Measurements from ENCODE around the gene ATP13A1. TPM values are rescaled to one million over a fixed set of nuclear protein-coding genes. Genes with fewer than 3 reads are reported as not detected.

Gene ATP13A1
- total RNA-seq, 2 experiments from 2014 or later, result 114 to 131 TPM

DNA sequence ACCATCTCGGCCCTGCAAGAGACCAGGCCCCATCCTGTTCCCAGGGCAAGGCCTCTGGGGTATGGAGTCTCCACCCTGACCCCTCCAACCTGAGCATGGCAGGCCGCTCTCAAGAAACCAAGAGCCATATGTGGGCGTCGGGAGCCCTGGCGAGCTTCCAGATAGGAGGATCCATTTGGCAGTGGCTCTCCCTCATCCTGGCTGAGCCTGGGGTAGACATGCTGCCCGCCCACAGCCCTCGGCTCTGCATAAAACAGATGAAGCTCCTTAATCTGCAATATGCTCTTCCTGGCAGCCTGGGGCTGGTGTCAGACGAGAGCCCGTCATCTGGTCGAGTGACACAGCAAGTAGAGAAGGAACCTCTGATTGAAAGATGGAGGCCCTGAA is 6.1 kb downstream of the ATP13A1 start:
- no peak overlapping the region for H3K27ac Mint-ChIP-seq
- H3K4me3 Mint-ChIP-seq, result no peak overlapping the region
- CTCF ChIA-PET, result interaction anchor here (0.9 to 2.7 kb wide), 3 partner anchors 13 to 125 kb away, joined by 3 to 12 read pairs (median 4); partner anchors contain the start of gene GMIP
- peaks cover 26% of the 10 kb centered on the region for H3K4me1 Mint-ChIP-seq
- H3K9me3 Mint-ChIP-seq (ENCODE audit: low read depth), result no peaks in the 10 kb centered on the region
- ATAC-seq, result no peak
- no peak for DNase-seq
- H3K27me3 Mint-ChIP-seq, result no peaks in the 10 kb centered on the region
- peaks cover 70% of the 10 kb centered on the region for H3K36me3 Mint-ChIP-seq

DNA sequence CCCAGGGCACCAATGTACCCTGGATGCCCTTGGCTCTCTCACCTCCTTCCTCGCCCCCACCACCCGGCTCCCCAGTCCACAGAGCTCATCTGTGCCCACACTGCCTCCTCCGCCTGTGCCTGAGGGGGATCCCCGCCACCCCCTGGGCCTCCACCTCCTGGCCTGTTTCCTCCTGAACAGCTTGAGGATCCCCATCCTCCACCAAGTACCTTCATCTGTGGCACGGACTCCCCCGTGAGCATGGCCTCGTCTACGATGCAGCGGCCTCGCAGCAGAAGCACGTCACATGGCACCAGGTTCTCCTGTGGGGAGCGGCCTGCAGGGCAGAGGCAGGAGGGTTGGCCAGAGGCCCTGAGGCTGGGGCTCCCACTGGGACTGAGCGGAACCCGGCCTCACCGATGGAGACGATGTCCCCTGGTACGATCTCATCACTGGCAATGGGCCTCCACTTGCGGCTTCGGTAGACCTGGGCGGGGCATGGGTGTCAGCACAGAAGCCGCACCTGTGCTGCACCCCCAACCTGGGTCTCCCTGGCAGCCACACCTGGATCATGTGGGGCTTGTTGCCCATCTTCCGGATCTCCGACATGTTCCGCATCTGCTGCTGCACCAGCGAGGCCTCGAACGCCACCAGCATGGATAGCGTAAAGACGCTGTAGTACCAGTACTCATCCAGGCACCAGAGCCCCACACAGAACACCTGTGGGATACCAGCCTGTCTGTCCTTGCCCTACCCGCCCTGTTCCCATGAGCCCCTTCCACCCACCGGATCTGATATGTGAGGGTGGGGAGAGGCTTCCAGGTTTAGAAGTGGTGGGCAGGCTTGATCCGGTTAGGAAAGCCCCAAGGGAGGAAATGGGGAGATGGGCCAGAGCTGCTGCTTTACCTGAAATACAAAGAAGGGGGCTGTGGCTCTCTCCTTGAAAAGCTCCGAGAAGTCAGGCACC is 6.8 kb downstream of the ATP13A1 start:
- Mint-ChIP-seq H3K27me3 (no peaks in the 10 kb centered on the region), H3K4me3 (no peak overlapping the region), H3K36me3 (peaks cover 69% of the 10 kb centered on the region), H3K4me1 (peaks cover 20% of the 10 kb centered on the region), H3K9me3 (ENCODE audit: low read depth) (no peaks in the 10 kb centered on the region), H3K27ac (no peak overlapping the region)
- DNase-seq, result no peak
- CTCF ChIA-PET, result interaction anchor here (0.9 to 2.7 kb wide), 2 partner anchors 13 to 125 kb away, joined by 4 to 12 read pairs; partner anchors contain the start of gene GMIP
- no peak for ATAC-seq

- CTCF ChIA-PET, result interaction anchor here (1.4 kb wide), 1 partner anchor 102 kb away, joined by 5 read pairs; no protein-coding TSS in a partner anchor
- no peaks in the 10 kb centered on the region for H3K27me3 Mint-ChIP-seq
- peaks cover 65% of the 10 kb centered on the region for H3K36me3 Mint-ChIP-seq
- H3K27ac Mint-ChIP-seq, result no peak overlapping the region
- ATAC-seq, result no peak
- H3K4me1 Mint-ChIP-seq, result peaks cover 12% of the 10 kb centered on the region
- DNase-seq, result no peak
- H3K9me3 Mint-ChIP-seq (ENCODE audit: low read depth), result no peaks in the 10 kb centered on the region
- H3K4me3 Mint-ChIP-seq, result no peak overlapping the region
These were observed 7.7 kb downstream of the ATP13A1 start for GRCh38 chr19:19655641-19656343.

- DNase-seq, result no peak
- no peaks in the 10 kb centered on the region for H3K9me3 Mint-ChIP-seq (ENCODE audit: low read depth)
- CTCF ChIA-PET, result interaction anchor here (0.6 to 1.4 kb wide), 2 partner anchors 101 to 123 kb away, joined by 3 to 5 read pairs; no protein-coding TSS in a partner anchor
These were observed 8.4 kb downstream of the ATP13A1 start for GRCh38 chr19:19655051-19655594.

GRCh38 chr19:19654441-19654840 is 9.0 kb downstream of the ATP13A1 start:
- CTCF ChIA-PET, result interaction anchor here (1.4 kb wide), 2 partner anchors 11 to 100 kb away, joined by 5 to 7 read pairs; partner anchors contain the start of gene GMIP
- Mint-ChIP-seq H3K27me3 (no peaks in the 10 kb centered on the region), H3K9me3 (ENCODE audit: low read depth) (no peaks in the 10 kb centered on the region), H3K4me3 (no peak overlapping the region), H3K4me1 (peaks cover 5% of the 10 kb centered on the region), H3K27ac (no peak overlapping the region), H3K36me3 (peaks cover 60% of the 10 kb centered on the region)
- ATAC-seq (no peak), DNase-seq (no peak)

More at GRCh38 chr19:19655051-19655594, 8.4 kb downstream of the ATP13A1 start:
- Mint-ChIP-seq H3K36me3 (peaks cover 67% of the 10 kb centered on the region), H3K27ac (no peak overlapping the region), H3K27me3 (no peaks in the 10 kb centered on the region), H3K4me1 (peaks cover 11% of the 10 kb centered on the region), H3K4me3 (no peak overlapping the region)
- no peak for ATAC-seq

DNA sequence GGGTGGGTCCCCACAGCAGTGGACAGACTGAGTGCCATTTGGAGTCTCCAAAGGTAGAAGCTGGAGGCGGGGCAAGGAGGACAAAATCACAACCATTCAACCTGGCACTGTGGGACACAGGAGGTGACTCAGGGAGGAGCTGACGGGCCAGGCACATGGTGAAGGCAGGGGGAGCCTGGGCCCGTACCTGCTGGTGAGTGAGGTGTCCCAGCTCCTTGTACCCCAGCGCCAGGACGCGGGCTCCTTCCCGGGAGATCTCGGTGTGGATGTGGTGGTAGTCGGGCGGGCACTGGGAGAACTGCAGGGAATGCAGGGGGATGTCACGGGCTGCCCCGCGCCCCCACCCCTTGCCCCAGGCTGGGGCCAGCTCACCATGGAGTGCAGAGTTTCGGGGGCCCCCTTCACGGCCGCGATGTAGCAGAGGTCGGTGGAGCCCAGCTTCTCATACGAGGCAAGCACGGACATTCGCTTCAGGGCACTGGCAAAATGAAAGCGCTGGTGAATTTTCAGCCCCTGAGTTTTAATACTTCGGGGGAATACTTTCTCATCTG is 9.8 kb downstream of the ATP13A1 start:
- Mint-ChIP-seq H3K4me1 (peaks cover 5% of the 10 kb centered on the region), H3K36me3 (peaks cover 60% of the 10 kb centered on the region), H3K27me3 (no peaks in the 10 kb centered on the region), H3K9me3 (ENCODE audit: low read depth) (no peaks in the 10 kb centered on the region), H3K27ac (no peak overlapping the region), H3K4me3 (no peak overlapping the region)
- DNase-seq, result no peak
- ATAC-seq, result no peak
- CTCF ChIA-PET, result interaction anchor here (1.4 kb wide), 1 partner anchor 10 kb away, joined by 7 read pairs; the partner anchor contains the start of gene GMIP

DNA sequence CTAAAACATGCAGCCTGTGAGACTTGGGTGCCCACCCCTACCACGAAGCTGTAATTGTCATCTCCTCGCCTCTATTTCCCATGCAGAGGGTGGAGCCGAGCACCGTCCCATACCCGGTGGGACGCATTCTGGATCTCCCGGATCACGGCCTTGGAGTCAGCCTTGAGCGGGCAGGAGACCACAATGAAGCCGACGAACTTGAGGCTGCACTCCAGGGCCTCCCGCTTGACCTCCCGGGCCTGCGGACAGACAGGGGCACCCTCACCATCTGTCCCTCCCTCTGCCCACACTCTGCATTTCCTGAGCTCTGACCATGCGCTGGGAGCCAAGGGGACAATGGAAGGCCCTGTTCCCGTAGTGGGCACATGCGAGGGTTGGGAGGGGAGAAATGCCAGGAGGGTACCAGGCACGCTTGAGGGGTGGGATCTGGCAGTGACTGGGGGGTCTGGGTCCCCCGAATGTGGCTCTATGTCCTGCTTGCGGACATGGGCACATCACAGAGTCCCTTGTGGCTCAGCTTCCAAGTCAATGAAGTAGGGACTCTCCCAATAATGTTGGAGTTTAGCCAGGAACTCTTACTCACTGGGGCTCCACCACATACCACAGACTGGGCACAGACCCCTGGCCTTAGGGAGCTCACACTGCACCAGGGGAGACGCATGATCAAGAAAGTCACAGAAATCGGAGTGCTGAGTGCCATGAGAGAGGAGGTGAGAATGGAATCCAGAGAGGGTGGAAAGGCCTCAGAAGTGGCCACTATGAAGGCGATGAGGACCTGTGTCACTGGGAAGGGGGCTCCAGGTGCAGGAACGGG is 10.8 kb downstream of the ATP13A1 start:
- ATAC-seq, result no peak
- H3K36me3 Mint-ChIP-seq, result peaks cover 56% of the 10 kb centered on the region
- H3K27me3 Mint-ChIP-seq, result no peaks in the 10 kb centered on the region
- H3K27ac Mint-ChIP-seq, result no peak overlapping the region
- no peaks in the 10 kb centered on the region for H3K4me1 Mint-ChIP-seq
- CTCF ChIA-PET, result interaction anchor here (1.8 kb wide), 1 partner anchor 9 kb away, joined by 8 read pairs; no protein-coding TSS in a partner anchor
- no peaks in the 10 kb centered on the region for H3K9me3 Mint-ChIP-seq (ENCODE audit: low read depth)
- no peak overlapping the region for H3K4me3 Mint-ChIP-seq
- no peak for DNase-seq

GRCh38 chr19:19651076-19651475 is 12.4 kb downstream of the ATP13A1 start:
- H3K27me3 Mint-ChIP-seq, result no peaks in the 10 kb centered on the region
- CTCF ChIA-PET, result interaction anchor here (0.9 to 4.6 kb wide), 3 partner anchors 11 to 119 kb away, joined by 3 to 29 read pairs (median 8); no protein-coding TSS in a partner anchor
- H3K27ac Mint-ChIP-seq, result no peak overlapping the region
- H3K9me3 Mint-ChIP-seq (ENCODE audit: low read depth), result no peaks in the 10 kb centered on the region
- ATAC-seq, result no peak
- H3K4me1 Mint-ChIP-seq, result no peaks in the 10 kb centered on the region
- no peak overlapping the region for H3K4me3 Mint-ChIP-seq
- peaks cover 51% of the 10 kb centered on the region for H3K36me3 Mint-ChIP-seq
- no peak for DNase-seq

DNA sequence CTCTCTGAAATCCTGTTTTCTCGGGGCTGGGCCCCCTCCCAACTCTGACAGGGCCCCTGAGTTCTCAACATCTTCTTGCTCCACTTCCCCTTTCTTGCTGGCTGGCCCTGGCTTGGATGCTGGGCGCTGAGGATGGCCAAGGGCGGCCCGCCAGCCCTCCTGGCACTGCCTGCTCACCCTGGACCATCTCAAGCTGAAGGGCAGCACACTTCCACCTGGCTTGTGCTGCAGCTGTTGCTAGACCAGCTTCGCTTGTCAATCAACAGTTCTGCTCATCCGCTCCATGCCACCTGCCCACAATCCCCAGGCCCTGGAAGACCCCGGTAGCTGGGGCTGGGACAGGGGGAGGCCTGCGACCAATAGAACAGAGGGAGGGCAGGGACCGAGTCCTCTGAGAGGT is 13.1 kb downstream of the ATP13A1 start:
- ATAC-seq, result no peak
- peaks cover 51% of the 10 kb centered on the region for H3K36me3 Mint-ChIP-seq
- CTCF ChIA-PET, result interaction anchor here (4.6 kb wide), 1 partner anchor 118 kb away, joined by 29 read pairs; no protein-coding TSS in a partner anchor
- H3K9me3 Mint-ChIP-seq (ENCODE audit: low read depth), result no peaks in the 10 kb centered on the region
- no peak overlapping the region for H3K27ac Mint-ChIP-seq
- no peak for DNase-seq
- H3K4me1 Mint-ChIP-seq, result no peaks in the 10 kb centered on the region
- no peak overlapping the region for H3K4me3 Mint-ChIP-seq
- H3K27me3 Mint-ChIP-seq, result no peaks in the 10 kb centered on the region

- ATAC-seq (no peak), DNase-seq (no peak)
- CTCF ChIA-PET, result interaction anchor here (0.9 to 4.6 kb wide), 2 partner anchors 12 to 117 kb away, joined by 3 to 29 read pairs; no protein-coding TSS in a partner anchor
- Mint-ChIP-seq H3K27ac (no peak overlapping the region), H3K27me3 (no peaks in the 10 kb centered on the region), H3K4me3 (no peak overlapping the region), H3K9me3 (ENCODE audit: low read depth) (no peaks in the 10 kb centered on the region), H3K4me1 (no peaks in the 10 kb centered on the region), H3K36me3 (peaks cover 51% of the 10 kb centered on the region)
These were observed 13.9 kb downstream of the ATP13A1 start for GRCh38 chr19:19649580-19649995.

- Mint-ChIP-seq H3K36me3 (peaks cover 50% of the 10 kb centered on the region), H3K27me3 (no peaks in the 10 kb centered on the region), H3K9me3 (ENCODE audit: low read depth) (no peaks in the 10 kb centered on the region), H3K4me1 (peaks cover 2% of the 10 kb centered on the region), H3K27ac (no peak overlapping the region), H3K4me3 (no peak overlapping the region)
- DNase-seq, result no peak
- CTCF ChIA-PET, result interaction anchor here (0.9 to 4.6 kb wide), 2 partner anchors 13 to 117 kb away, joined by 3 to 29 read pairs; no protein-coding TSS in a partner anchor
- ATAC-seq, result no peak
These were observed 14.3 kb downstream of the ATP13A1 start for GRCh38 chr19:19649155-19649554.
